ENCODE results near the gene SIGLEC15.
"Not testable (repeated sequence)": the region's sequence is repeated elsewhere in the genome, so short reads cannot be mapped to it uniquely, and the experiment has no call there.

Gene SIGLEC15, protein sequence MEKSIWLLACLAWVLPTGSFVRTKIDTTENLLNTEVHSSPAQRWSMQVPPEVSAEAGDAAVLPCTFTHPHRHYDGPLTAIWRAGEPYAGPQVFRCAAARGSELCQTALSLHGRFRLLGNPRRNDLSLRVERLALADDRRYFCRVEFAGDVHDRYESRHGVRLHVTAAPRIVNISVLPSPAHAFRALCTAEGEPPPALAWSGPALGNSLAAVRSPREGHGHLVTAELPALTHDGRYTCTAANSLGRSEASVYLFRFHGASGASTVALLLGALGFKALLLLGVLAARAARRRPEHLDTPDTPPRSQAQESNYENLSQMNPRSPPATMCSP

DNA sequence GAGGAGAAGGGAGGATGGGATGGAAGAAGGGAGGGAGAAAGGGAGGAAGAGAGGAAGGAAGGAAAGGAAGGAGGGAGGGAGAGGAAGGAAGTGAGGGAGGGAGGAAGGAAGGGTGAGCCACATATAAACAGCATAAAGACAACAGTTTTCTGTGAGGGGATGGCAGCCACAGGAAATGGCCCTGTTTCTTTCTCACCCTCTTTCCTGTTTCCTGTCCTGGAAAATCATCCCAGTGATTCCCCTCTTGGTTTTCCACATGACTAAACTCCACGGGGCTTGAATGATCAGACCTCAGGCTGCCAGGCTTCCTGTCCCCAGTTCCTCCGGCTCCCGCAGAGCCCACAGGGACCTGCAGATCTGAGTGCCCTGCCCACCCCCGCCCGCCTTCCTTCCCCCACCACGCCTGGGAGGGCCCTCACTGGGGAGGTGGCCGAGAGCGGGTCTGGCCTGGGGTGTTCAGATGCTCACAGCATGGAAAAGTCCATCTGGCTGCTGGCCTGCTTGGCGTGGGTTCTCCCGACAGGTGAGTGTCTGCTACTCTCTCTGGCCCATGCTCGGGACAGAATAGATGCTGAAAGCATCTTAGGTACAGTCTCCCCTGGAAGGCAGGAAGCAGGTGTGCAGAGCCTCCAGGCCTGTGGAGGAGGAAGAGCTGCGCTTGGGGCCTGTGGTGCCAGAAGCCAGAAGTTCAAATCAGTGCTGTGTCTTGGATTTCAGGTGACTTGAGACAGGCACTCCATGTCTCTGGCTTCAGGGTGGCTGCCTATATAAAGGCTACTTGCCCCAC lies at the start of gene SIGLEC15:
Gene SIGLEC15 (plus strand): TSS at position 418 of the 787 bp plus-strand sequence. CDS start 54 bp downstream, at position 472.
- DNase-seq = no peak

- no peak for DNase-seq
These were observed 49.7 kb upstream of the SIGLEC15 start for GRCh38 chr18:45775743-45776142.

- no peak for DNase-seq
These were observed 48.1 kb upstream of the SIGLEC15 start for GRCh38 chr18:45777393-45777792.

DNA sequence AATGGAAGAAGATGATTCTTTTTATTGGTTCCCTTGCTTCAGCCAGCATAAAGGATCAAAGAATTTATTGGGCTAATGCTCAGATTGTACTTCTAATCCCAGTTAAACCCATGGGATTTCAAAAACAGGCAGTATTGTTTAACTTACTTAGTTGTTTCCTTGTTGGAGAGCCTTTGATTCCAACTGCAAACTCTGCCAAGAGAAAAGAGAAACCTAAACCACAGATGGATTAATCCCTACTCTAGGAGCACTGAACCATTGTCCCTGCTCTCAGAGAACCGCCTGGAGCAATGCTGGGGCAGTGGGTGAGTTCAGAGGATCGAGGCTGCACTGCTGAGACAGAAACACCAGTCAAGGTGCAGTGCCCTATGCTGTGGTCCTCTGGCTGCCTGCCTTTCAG lies 44.9 kb upstream of the SIGLEC15 start:
- DNase-seq = no peak

DNA sequence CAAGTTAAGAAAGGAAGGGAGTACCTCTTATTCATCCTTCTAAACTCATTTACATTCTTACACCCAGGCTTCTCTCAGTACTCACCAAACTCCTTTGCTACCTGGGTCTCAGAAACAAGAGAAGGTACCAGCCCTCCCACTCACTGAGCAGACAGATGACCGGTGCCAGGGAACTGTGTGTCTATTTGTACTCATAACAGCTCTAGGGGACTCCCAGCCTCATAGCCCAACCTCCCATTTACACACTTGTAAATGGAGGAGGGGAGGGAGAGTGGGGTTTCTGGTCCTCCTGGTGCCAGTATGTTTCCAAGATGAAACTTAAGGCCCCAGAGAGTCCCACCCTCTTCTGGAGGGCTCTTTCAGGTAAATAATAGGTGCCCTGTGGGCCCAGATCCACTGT lies 42.8 kb upstream of the SIGLEC15 start:
- no peak for DNase-seq

- no peak for DNase-seq
These were observed 42.1 kb upstream of the SIGLEC15 start for GRCh38 chr18:45783097-45784075.

DNA sequence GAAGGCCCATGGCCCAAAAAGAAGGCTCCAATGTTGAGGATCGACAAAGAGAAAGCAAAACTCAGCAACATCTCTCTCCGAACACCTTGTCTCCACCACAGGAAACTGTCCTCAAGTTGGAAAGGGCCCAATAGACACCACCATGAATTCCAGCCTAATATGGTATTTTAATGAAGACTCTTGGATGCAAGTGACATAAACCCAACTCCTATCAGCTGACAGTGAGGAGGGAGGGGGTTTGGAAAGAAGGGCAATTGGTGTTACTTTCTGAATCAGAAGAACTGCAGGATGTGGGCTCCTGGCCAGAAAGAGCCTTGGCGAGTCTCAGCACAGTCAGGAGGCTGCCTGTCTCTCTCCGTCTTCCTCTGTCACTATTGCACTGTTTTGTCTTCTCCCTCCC lies 40.3 kb upstream of the SIGLEC15 start:
- DNase-seq = no peak

DNA sequence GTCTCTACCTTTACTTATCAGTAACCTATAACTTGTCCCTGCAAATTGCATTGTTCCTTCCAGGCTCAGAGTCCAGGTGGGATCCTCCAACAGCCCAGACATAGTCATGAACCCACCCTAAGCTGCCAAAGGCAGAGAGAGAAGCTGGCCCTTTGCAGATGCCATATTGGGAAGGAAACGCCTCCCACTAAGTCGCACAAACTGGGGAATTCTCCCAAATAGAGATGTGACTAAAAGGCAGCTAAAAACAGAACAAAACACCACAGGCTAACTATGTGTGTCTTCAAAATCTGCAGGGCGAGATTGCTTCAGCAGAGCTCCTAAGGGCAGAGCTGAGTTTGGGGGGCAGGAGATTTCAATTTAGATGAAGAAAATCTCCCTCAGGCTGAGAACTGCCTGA lies 38.5 kb upstream of the SIGLEC15 start:
- no peak for DNase-seq

DNA sequence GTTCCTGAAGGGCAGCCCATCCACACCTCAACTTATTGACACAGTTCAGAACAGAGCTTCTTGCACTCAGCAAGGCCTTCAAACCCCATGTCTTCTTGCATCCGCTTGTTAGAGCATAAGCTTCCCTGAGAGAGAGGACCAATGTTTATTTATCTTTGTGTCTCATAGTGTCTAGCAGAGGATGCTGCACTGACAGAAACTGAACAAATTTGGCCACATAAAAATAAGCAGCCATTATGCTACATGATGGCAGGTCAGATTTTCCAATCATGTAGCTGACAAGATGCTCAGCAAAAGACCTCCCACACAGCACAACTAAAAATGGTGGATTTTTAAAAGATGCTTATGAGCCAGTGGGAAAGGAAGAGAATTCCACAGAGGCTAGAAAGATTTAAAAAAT lies 38.1 kb upstream of the SIGLEC15 start:
- no peak for DNase-seq

DNA sequence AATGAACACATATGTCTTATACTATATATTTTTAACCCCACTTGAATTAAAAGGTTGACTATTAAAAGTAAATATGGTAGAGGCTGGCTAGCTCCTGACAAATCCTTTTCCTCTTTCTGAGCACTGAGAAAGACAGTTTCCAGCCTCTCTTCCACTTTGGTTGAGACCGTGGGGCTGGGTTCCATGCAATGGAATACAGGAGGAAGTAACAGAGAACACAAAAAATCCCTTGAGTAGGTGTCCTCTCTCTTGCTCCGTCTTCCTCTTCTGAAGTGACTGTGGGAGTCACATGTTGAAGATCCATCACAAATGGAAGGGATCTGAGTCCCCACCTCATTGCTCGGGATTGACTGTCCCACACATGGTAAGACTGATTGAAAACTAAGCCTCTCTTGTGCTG lies 36.6 kb upstream of the SIGLEC15 start:
- no peak for DNase-seq

- DNase-seq = no peak
These were observed 32.8 kb upstream of the SIGLEC15 start for GRCh38 chr18:45792506-45793263.

DNA sequence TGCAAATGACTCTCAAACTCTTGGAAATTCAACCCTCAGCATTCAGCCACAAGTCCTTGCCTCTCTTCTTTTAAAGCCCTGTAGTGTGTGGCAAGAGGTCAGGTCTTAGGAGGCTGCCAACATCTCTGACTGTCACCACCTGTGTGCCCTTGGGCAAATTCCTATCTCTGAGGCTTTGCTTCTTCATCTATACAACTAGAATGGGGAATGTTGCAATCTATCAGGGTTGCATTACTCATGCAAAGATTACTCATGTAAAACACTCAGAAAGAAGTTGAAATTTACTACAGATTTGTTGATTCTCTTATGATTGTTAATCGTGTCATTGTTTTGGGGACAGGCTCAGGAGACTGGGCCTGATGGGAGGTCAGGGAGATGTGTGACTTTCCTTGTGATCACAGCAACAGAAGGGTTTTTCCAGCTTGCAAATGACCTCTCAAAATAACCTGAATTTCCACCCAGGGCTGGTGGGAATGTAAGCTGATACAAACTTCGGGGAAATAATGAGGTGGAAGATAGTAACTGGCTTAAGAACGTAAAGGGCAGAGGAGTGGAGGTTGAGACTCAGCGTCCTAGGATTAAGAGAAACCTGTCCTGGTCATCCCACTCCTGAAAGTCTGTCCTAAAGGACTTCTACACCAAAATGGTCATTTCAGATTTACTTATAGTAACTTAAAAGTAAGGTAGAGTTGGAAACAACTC lies 32.1 kb upstream of the SIGLEC15 start:
- no peak for DNase-seq

DNA sequence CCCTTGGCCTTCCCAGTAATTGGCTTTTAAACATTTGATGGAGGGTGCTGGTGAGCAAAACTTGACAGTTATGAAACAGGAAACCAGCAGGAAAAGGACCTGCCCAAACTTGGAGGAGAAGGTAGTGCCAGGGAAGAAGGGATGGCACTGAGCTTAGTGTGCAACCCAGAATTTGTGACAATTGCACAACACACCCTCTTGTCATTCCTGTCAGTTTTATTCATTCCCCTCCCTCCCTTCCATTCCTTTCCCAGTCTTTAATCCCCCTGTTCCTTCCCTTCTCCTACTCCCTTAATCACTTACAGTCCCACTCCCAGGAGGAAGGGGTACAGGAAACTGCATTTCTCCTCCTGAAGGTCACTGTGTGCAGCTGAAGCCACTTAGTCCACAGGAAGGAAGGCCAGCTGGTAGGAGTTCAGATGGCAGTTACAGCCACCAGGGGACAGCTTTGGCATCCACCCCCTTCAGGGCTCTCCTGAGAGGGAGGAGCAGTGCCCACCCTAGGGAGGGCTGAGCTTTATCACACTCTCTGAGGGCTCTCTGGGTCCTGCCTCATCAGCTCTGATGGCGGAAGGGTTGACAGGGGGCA lies 24.0 kb upstream of the SIGLEC15 start:
- DNase-seq = no peak

DNA sequence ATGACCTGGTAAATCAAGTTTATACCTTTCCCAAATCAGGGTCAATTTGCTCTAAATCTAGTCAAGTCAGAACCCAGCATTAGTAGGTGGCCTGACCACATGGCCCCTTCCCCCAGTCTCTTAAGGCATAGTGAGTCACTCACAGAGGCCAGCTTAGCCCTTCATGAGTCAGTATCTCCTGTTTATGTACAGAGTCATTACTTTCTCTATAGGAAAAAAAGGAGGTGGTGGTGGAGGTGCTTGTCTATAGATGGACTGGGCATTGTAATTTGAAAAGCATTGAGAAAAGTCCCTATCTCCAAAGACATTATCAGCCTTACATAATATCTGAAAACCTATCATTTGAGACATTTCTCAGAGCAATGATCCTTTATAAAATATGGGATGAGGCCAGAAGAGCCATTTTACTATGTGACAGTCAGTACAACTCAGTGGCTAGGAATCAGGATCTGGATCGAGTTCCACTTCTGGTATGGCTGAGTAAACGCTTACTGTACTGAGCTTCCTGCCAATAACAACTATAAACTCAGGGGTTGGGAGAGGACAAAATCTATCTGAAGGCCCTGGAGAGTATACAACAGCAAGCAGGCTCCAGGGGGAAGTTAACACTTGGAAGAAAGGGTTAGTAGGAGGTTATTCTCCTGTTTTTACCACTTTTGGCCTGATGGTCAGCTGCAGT lies 22.5 kb upstream of the SIGLEC15 start:
- no peak for DNase-seq

GRCh38 chr18:45805551-45805950 lies 19.9 kb upstream of the SIGLEC15 start:
- DNase-seq = no peak

DNA sequence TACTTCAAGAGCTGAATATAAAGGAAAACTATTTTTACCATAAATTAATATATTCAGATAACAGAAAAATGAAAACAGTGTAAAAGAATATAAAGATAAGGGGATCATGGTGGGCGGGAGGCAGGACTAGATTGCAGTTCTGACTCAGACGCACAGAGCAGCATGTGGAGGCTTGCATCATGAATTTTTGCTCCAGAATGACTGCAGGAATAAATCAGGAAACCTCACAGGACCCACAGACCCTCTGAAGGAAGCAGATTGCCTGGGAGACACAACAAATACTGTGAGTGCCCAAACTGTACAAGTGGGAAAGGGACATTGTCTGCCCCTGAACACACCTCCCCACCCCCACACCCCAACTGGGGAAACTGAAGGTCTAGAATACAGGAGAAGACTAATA lies 19.2 kb upstream of the SIGLEC15 start:
- no peak for DNase-seq

DNA sequence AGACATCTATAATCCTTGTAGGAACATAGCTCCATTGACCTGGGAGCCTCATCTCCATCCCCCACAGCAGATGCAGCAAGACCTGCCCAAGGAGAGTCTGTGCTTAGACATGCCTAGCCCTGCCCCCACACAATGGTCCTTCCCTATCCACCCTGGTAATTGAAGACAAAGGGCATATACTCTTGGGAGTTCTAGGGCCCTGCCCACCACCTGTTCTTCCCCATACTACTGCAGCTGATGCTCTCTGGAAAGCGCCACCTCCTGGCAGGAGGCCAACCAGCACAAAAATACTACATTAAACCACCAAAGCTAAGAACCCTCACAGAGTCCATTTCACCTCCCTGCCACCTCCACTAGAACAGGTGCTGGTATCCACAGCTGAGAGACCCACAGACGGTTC lies 18.3 kb upstream of the SIGLEC15 start:
- DNase-seq = not testable (repeated sequence)

DNA sequence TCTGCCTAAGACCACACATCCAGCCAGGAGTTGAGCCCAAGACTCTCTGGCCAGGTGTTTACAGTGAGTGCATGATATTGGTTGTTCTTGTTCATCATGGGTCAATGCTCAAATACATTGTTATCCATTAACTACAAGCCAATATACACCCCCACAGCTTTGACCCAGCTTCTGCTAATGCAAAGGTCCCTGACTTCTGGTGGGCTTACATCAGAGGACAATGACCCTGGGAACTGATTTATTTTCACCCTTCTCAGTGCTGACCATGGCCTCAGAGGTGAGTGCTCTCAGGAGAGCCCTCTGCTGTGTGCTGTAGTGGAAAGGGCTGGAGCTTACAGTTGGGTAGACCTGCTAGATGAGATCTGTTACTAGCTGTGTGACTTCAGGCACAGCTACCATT lies 10.7 kb upstream of the SIGLEC15 start:
- not testable (repeated sequence) for DNase-seq

DNA sequence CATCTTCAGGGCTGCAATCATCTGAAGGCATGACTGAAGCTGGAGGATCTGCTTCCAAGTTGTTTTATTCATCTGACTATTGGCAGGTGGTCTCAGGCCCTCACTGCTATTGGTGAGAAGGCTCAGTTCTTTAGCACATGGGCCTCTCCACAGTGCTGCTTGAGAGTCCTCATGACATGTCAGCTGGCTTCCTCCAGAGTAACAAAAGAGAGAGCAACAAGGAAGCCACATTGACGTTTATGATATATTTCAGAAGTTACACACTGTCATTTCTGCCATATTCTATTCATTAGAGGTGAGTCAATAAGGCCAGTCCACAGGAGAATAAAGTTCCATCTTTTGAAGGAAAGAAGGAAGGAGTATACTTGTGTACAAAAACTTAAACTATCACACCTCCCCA lies 7.9 kb upstream of the SIGLEC15 start:
- DNase-seq = no peak

GRCh38 chr18:45818765-45819164 lies 6.7 kb upstream of the SIGLEC15 start:
- DNase-seq = not testable (repeated sequence)
